HFFc6 (cell line): ENCODE results near the gene RBMS2. TPM values are rescaled to one million over a fixed set of nuclear protein-coding genes. Genes with fewer than 3 reads are reported as not detected.
"Not testable (repeated sequence)": the region's sequence is repeated elsewhere in the genome, so short reads cannot be mapped to it uniquely, and the experiment has no call there.

Source experiments
- DNase-seq: peaks from one replicate; pipeline ENCODE4 v3.0.0-alpha.2; 2018
- H3K27ac Mint-ChIP-seq: 2 replicates; pipeline ENCODE4 v1.8.0; 2020; ENCODE audit warnings: mild to moderate bottlenecking, mixed read lengths
- H3K27me3 Mint-ChIP-seq: 2 replicates; pipeline ENCODE4 v1.8.0; 2021; ENCODE audit warnings: mild to moderate bottlenecking, moderate library complexity, mixed read lengths; ENCODE audit not compliant: insufficient read depth
- H3K36me3 Mint-ChIP-seq: 2 replicates; pipeline ENCODE4 v1.8.0; 2021; ENCODE audit warnings: low read depth, mixed read lengths
- H3K4me1 Mint-ChIP-seq: 2 replicates; pipeline ENCODE4 v1.8.0; 2020; ENCODE audit warnings: low read depth, mixed read lengths
- H3K4me3 Mint-ChIP-seq: 2 replicates; pipeline ENCODE4 v1.8.0; 2020; ENCODE audit warnings: mild to moderate bottlenecking, moderate library complexity, mixed read lengths
- H3K9me3 Mint-ChIP-seq: 2 replicates; pipeline ENCODE4 v1.8.0; 2020; ENCODE audit warnings: mild to moderate bottlenecking, mixed read lengths
- total RNA-seq, 6 experiments: library from RNA; stranded (reverse); fragmentation: NEBNext Ultra II Directional; extraction: Animal tissue kit (Norgen Biotek cat#: 25700); gene quantifications; 2 replicates in 1 of 6; 3 replicates in 5 of 6; pipeline ENCODE4 v1.2.3, GENCODE V29; 2021
- TF ChIP-seq, protein P1 (sequence below): fragments of 200-600 bp; sonication (generic); IDR thresholded peaks from 2 replicates; pipeline ENCODE4 v1.5.0; 2021; ENCODE audit warnings: antibody characterized with exemption, mild to moderate bottlenecking

The RBMS2 gene
- total RNA-seq, 6 experiments from 2014 or later = 77.0 to 83.2 (median 81.7) TPM

DNA sequence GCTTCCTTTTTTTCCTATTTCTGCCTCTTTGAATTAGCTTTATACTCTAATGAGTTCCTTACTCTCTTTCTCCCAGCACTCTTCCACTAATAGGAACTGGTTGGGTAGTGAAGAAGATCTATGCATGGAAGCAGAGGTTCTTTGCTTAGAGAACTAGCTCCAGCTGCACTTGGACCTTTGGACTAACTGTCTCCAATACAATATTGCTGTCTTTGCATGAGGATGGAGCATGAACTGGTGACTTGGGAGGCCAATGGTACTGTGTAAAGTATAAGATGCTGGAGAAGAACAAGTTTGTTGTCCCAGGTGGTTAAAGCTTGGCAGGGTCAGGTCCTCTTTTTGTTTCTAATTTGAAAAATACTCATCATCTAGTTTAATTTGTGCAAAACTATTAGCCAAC, 31.3 kb upstream of the RBMS2 start:
- peaks cover 13% of the 10 kb centered on the region for H3K36me3 Mint-ChIP-seq
- TF ChIP-seq, protein P1, sequence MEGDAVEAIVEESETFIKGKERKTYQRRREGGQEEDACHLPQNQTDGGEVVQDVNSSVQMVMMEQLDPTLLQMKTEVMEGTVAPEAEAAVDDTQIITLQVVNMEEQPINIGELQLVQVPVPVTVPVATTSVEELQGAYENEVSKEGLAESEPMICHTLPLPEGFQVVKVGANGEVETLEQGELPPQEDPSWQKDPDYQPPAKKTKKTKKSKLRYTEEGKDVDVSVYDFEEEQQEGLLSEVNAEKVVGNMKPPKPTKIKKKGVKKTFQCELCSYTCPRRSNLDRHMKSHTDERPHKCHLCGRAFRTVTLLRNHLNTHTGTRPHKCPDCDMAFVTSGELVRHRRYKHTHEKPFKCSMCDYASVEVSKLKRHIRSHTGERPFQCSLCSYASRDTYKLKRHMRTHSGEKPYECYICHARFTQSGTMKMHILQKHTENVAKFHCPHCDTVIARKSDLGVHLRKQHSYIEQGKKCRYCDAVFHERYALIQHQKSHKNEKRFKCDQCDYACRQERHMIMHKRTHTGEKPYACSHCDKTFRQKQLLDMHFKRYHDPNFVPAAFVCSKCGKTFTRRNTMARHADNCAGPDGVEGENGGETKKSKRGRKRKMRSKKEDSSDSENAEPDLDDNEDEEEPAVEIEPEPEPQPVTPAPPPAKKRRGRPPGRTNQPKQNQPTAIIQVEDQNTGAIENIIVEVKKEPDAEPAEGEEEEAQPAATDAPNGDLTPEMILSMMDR = no peak
- H3K27ac Mint-ChIP-seq = no peak overlapping the region
- H3K4me1 Mint-ChIP-seq = peaks cover 14% of the 10 kb centered on the region
- H3K27me3 Mint-ChIP-seq = peaks cover 37% of the 10 kb centered on the region
- H3K4me3 Mint-ChIP-seq = no peak overlapping the region
- DNase-seq = no peak
- peaks cover 10% of the 10 kb centered on the region for H3K9me3 Mint-ChIP-seq

DNA sequence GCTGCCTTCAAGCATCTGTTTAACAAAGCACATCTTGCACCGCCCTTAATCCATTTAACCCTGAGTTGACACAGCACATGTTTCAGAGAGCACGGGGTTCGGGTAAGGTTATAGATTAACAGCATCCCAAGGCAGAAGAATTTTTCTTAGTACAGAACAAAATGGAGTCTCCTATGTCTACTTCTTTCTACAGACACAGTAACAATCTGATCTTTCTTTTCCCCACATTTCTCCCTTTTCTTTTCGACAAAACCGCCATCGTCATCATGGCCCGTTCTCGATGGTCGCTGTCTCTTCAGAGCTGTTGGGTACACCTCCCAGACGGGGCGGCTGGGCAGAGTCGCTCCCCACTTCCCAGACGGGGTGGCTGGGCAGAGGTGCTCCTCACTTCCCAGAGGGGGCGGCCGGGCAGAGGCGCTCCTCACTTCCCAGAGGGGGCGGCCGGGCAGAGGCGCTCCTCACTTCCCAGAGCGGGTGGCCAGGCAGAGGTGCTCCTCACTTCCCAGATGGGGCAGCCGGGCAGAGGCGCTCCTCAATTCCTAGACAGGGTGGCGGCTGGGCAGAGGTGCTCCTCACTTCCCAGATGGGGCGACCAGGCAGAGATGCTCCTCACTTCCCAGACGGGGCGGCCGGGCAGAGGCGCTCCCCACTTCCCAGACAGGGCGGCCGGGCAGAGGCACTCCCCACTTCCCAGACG, 28.1 kb upstream of the RBMS2 start:
- H3K4me3 Mint-ChIP-seq, H3K27ac Mint-ChIP-seq, H3K4me1 Mint-ChIP-seq, DNase-seq, H3K9me3 Mint-ChIP-seq, H3K36me3 Mint-ChIP-seq: not testable (repeated sequence)
- peaks cover 29% of the 10 kb centered on the region for H3K27me3 Mint-ChIP-seq

DNA sequence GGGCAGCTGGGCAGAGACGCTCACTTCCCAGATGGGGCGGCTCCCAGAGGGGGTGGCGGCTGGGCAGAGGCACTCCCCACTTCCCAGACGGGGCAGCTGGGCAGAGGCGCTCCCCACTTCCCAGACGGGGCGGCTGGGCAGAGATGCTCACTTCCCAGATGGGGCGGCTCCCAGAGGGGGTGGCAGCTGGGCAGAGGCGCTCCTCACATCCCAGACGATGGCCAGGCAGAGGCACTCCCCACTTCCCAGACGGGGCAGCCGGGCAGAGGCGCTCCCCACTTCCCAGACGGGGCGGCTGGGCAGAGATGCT, 27.6 kb upstream of the RBMS2 start:
- H3K27ac Mint-ChIP-seq, H3K4me1 Mint-ChIP-seq, H3K9me3 Mint-ChIP-seq, DNase-seq, H3K36me3 Mint-ChIP-seq, H3K4me3 Mint-ChIP-seq: not testable (repeated sequence)
- peaks cover 24% of the 10 kb centered on the region for H3K27me3 Mint-ChIP-seq

DNA sequence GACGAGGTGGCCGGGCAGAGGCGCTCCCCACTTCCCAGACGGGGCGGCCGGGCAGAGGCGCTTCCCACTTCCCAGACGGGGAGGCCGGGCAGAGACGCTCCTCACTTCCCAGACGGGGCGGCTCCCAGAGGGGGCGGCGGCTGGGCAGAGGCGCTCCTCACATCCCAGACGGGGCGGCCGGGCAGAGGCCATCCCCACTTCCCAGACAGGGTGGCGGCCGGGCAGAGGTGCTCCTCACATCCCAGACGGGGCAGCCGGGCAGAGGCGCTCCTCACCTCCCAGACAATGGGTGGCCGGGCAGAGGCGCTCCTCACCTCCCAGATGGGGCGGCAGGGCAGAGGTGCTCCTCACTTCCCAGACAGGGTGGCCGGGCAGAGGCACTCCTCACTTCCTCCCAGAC, 27.1 kb upstream of the RBMS2 start:
- DNase-seq, H3K4me3 Mint-ChIP-seq, H3K9me3 Mint-ChIP-seq, H3K27ac Mint-ChIP-seq, H3K36me3 Mint-ChIP-seq, H3K4me1 Mint-ChIP-seq: not testable (repeated sequence)
- H3K27me3 Mint-ChIP-seq = peaks cover 21% of the 10 kb centered on the region

DNA sequence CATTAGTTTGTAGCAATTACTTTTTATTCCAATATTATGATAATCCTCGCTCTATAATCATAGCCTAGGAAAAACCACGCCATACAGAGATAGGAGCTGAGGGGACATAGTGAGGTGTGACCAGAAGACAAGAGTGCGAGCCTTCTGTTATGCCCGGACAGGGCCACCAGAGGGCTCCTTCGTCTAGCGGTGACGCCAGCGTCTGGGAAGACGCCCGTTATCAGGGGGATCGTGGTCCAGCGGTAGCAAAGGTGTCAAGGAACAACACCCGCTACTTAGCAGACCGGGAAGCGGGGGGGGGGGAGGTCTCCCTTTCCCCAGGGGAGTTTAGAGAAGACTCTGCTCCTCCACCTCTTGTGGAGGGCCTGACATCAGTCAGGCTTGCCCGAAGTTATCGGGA, 24.9 kb upstream of the RBMS2 start:
- peak; percentile 10 for DNase-seq
- not testable (repeated sequence) for H3K36me3 Mint-ChIP-seq, H3K9me3 Mint-ChIP-seq, H3K27ac Mint-ChIP-seq, H3K4me1 Mint-ChIP-seq
- Mint-ChIP-seq H3K4me3 (peak overlapping the region; percentile 58), H3K27me3 (peaks cover 12% of the 10 kb centered on the region)
- TF ChIP-seq, protein P1 = peak; percentile 56

DNA sequence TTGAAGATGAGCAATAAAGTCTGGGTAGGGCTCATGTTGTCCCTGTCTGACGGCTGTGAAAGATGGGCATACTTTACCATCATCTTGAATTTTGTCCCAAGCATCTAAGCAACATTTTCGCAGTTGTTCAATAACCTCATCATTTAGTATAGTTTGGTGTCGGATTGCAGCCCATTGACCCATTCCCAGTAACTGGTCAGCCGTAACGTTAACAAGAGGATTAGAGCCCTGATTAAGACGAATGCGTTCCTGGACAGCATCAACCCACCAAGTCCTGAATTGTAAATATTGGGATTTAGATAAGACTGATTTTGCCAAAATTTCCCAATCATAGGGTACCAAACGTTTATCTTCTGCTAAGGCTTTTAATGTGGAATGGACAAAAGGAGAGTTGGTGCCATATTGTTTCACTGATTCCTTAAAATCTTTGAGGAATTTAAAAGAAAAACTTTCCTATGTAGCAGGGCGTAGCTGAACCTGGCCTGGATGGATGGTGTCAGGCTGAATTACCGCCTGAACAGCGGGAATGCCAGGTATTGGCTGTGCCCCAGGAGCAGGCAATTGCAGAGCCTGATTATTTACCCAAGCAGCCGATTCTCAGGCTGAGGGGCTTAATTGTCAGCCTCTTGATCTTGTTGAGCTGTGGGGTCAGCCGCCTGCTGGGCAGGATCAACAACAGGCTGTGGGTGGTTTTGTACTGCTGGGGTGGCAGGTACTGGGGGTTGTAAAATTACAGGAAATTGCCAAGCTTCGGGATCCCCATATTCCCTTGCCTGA, 23.3 kb upstream of the RBMS2 start:
- not testable (repeated sequence) for DNase-seq, H3K4me1 Mint-ChIP-seq, H3K4me3 Mint-ChIP-seq, H3K27me3 Mint-ChIP-seq, H3K27ac Mint-ChIP-seq, H3K36me3 Mint-ChIP-seq, H3K9me3 Mint-ChIP-seq

DNA sequence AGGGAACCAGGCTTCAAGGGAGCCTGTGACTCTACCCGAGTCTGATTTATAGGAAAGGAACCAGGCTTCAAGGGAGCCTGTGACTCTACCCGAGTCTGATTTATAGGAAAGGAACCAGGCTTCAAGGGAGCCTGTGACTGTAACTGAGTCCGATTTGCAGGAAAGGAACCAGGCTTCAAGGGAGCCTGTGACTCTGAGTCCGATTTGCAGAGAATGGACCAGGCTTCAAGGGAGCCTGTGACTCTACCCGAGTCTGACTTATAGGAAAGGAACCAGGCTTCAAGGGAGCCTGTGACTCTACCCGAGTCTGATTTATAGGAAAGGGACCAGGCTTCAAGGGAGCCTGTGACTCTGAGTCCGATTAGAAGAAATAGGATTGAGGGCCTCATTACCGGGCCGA, 22.2 kb upstream of the RBMS2 start:
- H3K4me1 Mint-ChIP-seq, H3K4me3 Mint-ChIP-seq, H3K36me3 Mint-ChIP-seq, H3K9me3 Mint-ChIP-seq, DNase-seq, H3K27ac Mint-ChIP-seq, H3K27me3 Mint-ChIP-seq: not testable (repeated sequence)

DNA sequence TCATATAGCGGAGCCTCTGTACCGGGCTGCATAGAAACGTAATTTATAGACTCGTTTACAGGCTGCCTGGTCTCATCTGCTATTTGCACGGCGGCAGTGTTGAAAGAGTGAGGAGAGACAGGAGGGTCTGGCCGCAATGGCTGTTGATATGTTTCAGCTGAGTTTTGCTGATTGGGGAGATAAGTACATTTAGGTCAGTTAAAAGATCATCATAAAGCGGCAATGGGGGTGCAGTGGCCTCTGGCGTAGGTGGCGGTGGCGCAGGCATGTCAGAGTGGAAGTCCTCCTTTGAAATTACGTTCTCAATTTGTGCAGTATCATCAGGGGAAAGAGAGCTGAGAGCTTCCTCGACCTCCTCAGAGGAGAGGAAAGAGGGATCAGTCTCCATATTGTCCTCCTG, 21.7 kb upstream of the RBMS2 start:
- H3K27ac Mint-ChIP-seq, H3K4me3 Mint-ChIP-seq, H3K36me3 Mint-ChIP-seq, DNase-seq, H3K27me3 Mint-ChIP-seq, H3K4me1 Mint-ChIP-seq, H3K9me3 Mint-ChIP-seq: not testable (repeated sequence)
